Upper lobe of right lung (tissue), 1 donor: Measurements from ENCODE around the gene KHDRBS2. TPM values are rescaled to one million over a fixed set of nuclear protein-coding genes. Genes with fewer than 3 reads are reported as not detected.

Experiments
- ATAC-seq: fragments of 200-7000 bp; cut with Tn5 transposase; one replicate; pipeline ENCODE4 v1.9.1; 2020; ENCODE audit warnings: mild to moderate bottlenecking, moderate library complexity
- DNase-seq: peaks from one replicate; pipeline ENCODE4 v3.0.0-alpha.2; 2020
- H3K27ac ChIP-seq: fragments of 200-600 bp; one replicate; pipeline ENCODE4 v1.8.0; 2022
- H3K27me3 ChIP-seq: fragments of 200-600 bp; one replicate; pipeline ENCODE4 v1.8.0; 2022; ENCODE audit warnings: mild to moderate bottlenecking
- H3K36me3 ChIP-seq: fragments of 200-600 bp; one replicate; pipeline ENCODE4 v1.8.0; 2022
- H3K4me1 ChIP-seq: fragments of 200-600 bp; one replicate; pipeline ENCODE4 v1.8.0; 2022
- H3K4me3 ChIP-seq: fragments of 200-600 bp; one replicate; pipeline ENCODE4 v1.8.0; 2022; ENCODE audit warnings: mild to moderate bottlenecking
- H3K9me3 ChIP-seq: fragments of 200-600 bp; one replicate; pipeline ENCODE4 v1.8.0; 2022
- intact Hi-C: fragments of 100-400 bp; cut with DNase I; formaldehyde crosslinking; loops from one replicate; pipeline ENCODE4 v1.11.0; 2022
- total RNA-seq: library from RNA; stranded (reverse); fragmentation: NEBNext Ultra II Directional; extraction: Animal tissue kit (Norgen Biotek cat#: 25700); gene quantifications from one replicate; pipeline ENCODE4 v1.2.1, GENCODE V29; 2021
- TF ChIP-seq, protein P1 (sequence below): fragments of 200-600 bp; IDR thresholded peaks from one replicate; pipeline ENCODE4 v1.8.0; 2022; ENCODE audit warnings: antibody characterized with exemption
- donor health status: DM: no; HTN: yes; CAD: no; lungs with severe emphysema.

The KHDRBS2 gene
- total RNA-seq, 1 donor from 2014 or later, result 9.4 TPM

DNA sequence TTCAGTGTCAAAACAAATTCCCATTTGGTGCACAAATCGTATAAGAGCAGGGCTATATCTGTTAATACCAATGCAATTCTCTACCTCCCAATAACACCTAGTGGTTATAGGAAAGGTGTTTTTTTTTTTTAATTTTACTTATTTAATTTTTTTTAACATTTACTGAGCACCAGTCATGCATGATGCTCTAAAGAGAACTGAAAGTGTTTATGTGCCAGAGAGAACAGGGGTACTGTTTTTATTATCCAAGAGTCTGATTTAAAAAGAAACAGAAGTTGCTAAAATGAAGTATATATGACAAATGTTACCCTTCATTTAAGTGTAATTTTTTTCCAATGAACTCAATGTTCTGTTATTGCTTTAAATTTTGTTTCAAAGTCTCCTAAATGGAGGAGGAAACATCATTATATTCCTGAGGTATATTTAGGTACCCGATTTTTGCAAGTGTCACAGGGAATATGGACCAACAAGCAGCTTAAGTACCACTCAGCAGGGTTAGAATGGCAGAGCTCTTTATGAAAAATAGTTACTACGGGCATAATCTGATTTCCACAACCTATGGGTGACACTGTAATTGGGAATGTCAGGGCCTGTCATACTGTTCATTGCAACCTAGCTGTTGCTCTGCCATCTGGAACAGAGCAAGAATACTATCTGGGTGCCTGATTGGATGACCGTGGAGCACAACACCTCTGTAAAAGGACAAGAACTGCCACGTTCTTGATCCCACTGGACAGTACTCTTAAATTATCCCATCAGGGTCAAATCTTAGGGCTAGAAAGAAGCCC is 195.4 kb downstream of the KHDRBS2 start:
- Histone ChIP-seq H3K36me3 (no peaks in the 10 kb centered on the region), H3K27ac (no peak overlapping the region), H3K9me3 (no peaks in the 10 kb centered on the region), H3K4me3 (no peak overlapping the region), H3K4me1 (no peaks in the 10 kb centered on the region), H3K27me3 (no peaks in the 10 kb centered on the region)
- TF ChIP-seq, protein P1, sequence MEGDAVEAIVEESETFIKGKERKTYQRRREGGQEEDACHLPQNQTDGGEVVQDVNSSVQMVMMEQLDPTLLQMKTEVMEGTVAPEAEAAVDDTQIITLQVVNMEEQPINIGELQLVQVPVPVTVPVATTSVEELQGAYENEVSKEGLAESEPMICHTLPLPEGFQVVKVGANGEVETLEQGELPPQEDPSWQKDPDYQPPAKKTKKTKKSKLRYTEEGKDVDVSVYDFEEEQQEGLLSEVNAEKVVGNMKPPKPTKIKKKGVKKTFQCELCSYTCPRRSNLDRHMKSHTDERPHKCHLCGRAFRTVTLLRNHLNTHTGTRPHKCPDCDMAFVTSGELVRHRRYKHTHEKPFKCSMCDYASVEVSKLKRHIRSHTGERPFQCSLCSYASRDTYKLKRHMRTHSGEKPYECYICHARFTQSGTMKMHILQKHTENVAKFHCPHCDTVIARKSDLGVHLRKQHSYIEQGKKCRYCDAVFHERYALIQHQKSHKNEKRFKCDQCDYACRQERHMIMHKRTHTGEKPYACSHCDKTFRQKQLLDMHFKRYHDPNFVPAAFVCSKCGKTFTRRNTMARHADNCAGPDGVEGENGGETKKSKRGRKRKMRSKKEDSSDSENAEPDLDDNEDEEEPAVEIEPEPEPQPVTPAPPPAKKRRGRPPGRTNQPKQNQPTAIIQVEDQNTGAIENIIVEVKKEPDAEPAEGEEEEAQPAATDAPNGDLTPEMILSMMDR, result no peak
- no peak for DNase-seq
- intact Hi-C loops, result no loop called here
- no peak for ATAC-seq

DNA sequence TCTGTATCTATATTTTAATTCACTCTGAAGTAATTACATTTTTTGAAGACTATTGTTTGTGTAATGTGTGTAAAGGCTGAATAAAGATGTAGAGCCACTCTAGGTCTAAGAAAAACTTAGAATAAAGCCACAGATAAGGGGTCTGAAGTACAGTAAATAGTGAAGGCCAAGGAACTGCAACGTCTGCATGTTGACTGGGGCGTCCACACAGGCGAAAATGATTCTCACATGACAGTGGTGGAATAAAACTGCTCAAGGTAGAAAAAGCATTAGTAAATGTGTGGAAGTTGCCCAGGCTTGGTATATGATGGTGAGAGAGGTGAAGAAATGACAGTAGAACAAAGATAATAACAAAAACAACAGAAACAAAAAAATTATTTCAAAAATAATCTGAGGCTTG is 196.2 kb downstream of the KHDRBS2 start:
- no peaks in the 10 kb centered on the region for H3K4me1 ChIP-seq
- no peak for DNase-seq
- H3K27ac ChIP-seq, result no peak overlapping the region
- no peaks in the 10 kb centered on the region for H3K36me3 ChIP-seq
- no peak for ATAC-seq
- TF ChIP-seq, protein P1, result no peak
- no peaks in the 10 kb centered on the region for H3K27me3 ChIP-seq
- intact Hi-C loops, result no loop called here
- H3K9me3 ChIP-seq, result no peaks in the 10 kb centered on the region
- no peak overlapping the region for H3K4me3 ChIP-seq

DNA sequence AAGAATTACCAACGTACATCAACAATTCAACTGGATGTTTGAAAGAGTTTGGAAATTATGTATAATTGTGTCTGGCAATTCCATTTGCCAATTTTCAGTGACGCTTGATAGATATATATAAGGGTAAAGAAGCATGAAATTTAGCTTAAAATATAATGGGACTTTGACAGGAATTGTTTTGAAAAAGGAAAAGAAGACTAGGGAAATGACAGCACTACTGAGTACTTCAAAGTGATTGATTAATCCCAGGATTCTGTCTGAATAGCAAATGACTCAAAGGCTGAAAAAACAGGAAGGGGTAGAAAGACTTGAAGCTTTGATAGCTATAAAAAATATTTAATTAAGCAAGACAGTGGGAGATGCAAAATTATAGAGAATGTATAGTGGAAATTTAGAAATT is 200.0 kb downstream of the KHDRBS2 start:
- intact Hi-C loops, result no loop called here
- H3K27me3 ChIP-seq, result no peaks in the 10 kb centered on the region
- TF ChIP-seq, protein P1, result no peak
- DNase-seq (no peak), ATAC-seq (no peak)
- no peaks in the 10 kb centered on the region for H3K4me1 ChIP-seq
- no peaks in the 10 kb centered on the region for H3K9me3 ChIP-seq
- no peak overlapping the region for H3K27ac ChIP-seq
- H3K4me3 ChIP-seq, result no peak overlapping the region
- no peaks in the 10 kb centered on the region for H3K36me3 ChIP-seq

- no peaks in the 10 kb centered on the region for H3K36me3 ChIP-seq
- H3K27me3 ChIP-seq, result no peaks in the 10 kb centered on the region
- TF ChIP-seq, protein P1, result no peak
- H3K9me3 ChIP-seq, result no peaks in the 10 kb centered on the region
- no peak for ATAC-seq
- no peak for DNase-seq
- no peak overlapping the region for H3K4me3 ChIP-seq
- H3K4me1 ChIP-seq, result no peaks in the 10 kb centered on the region
- intact Hi-C loops, result no loop called here
- H3K27ac ChIP-seq, result no peak overlapping the region
Observed at GRCh38 chr6:62075869-62076268, 210.2 kb downstream of the KHDRBS2 start.

DNA sequence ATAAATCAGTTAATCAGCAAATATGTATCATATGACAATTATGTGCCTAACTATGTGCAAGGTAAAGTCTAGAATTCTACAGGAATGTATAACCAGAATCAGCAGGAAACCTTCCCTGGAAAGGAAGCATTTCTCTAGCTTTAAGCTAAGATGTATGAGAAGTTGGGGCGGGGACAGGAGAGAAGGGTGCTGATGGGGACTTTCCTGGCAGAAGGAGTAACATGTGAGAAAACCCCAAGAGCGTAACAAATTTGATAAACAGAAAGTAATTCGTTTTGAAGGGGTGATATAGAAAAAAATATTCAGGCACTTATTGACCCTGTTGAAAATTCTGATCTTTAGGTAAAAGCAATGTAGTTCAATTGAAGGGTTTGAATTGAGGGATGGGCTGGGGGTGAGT is 226.1 kb downstream of the KHDRBS2 start:
- H3K27me3 ChIP-seq, result no peaks in the 10 kb centered on the region
- TF ChIP-seq, protein P1, result no peak
- H3K27ac ChIP-seq, result no peak overlapping the region
- H3K36me3 ChIP-seq, result no peaks in the 10 kb centered on the region
- intact Hi-C loops, result no loop called here
- H3K4me1 ChIP-seq, result no peaks in the 10 kb centered on the region
- DNase-seq (no peak), ATAC-seq (no peak)
- no peak overlapping the region for H3K4me3 ChIP-seq
- H3K9me3 ChIP-seq, result no peaks in the 10 kb centered on the region
